ENCODE data around the gene RPL4. TPM values are rescaled to one million over a fixed set of nuclear protein-coding genes. Genes with fewer than 3 reads are reported as not detected.

Gene RPL4
- total and polyA plus RNA-seq, 10 of the 15 experiments (the other 5 are each of a cell fraction or from before 2014, with no cell fraction given): 2,004 to 8,888 (median 4,667) TPM

GRCh38 chr15:66476535-66476934, 28.1 kb downstream of the RPL4 start:
- in situ Hi-C loops (cut with MboI): no loop called here
- ChIA-PET POLR2A (no interaction called here), CTCF (interaction anchor here (0.6 to 1.2 kb wide), 3 partner anchors 15 to 843 kb away, joined by 3 to 4 read pairs (median 3); no protein-coding TSS in a partner anchor), SMC1A (ENCODE audit: uncharacterized antibody, unreplicated experiment) (interaction anchor here (1.0 kb wide), 1 partner anchor 89 kb away, joined by 3 read pairs; no protein-coding TSS in a partner anchor), RAD21 (ENCODE audit: unreplicated experiment) (no interaction called here)
- 54% methylated on average over 4 of the region's 4 CpGs for WGBS (ENCODE audit: insufficient coverage, insufficient replicate concordance, low lambda C conversion rate, missing lambda C conversion rate)
- no peak overlapping the region for H3K4me2 ChIP-seq (ENCODE audit: control insufficient read depth, insufficient read depth)
- BruUV-seq (replicated peaks): no TSS peak
- H3K27ac ChIP-seq (ENCODE audit: control insufficient read depth, insufficient read depth): no peak overlapping the region; the same call in 1 of the 2 replicates
- H4K20me1 ChIP-seq (ENCODE audit: control insufficient read depth, insufficient read depth): no peaks in the 10 kb centered on the region; the same call in 1 of the 2 replicates
- H3K36me3 ChIP-seq (ENCODE audit: control insufficient read depth in 2 of 2, insufficient read depth in 2 of 2, low read length in 1 of 2): peaks cover 5 to 6% of the 10 kb centered on the region in 2 experiments; a peak in 3 of 4 replicates
- intact Hi-C loops (cut with micrococcal nuclease; ENCODE audit: unreplicated experiment): no loop called here
- H3K9me3 ChIP-seq (replicated peaks; ENCODE audit: control insufficient read depth, insufficient read depth, low read length): no peaks in the 10 kb centered on the region
- DNase-seq (ENCODE audit: low read depth, low spot score): no peak
- ATAC-seq: no peak
- no peak overlapping the region for H2AFZ ChIP-seq (ENCODE audit: control insufficient read depth, low read depth, low read length)
- H3K4me1 ChIP-seq (ENCODE audit: control insufficient read depth, insufficient read depth, low read length): peaks cover 32% of the 10 kb centered on the region
- no peaks in the 10 kb centered on the region for H3K27me3 ChIP-seq (replicated peaks in 1 of 2; ENCODE audit: control insufficient read depth in 2 of 2, insufficient read depth in 2 of 2, low read length in 1 of 2)
- H3K4me3 ChIP-seq: no peak overlapping the region
- FAIRE-seq: no peak
- H3K9ac ChIP-seq (ENCODE audit: control insufficient read depth, insufficient read depth, low read length): no peak overlapping the region
- H3K79me2 ChIP-seq (ENCODE audit: control insufficient read depth, insufficient read depth, low read length): peaks cover 16% of the 10 kb centered on the region
- TF ChIP-seq BCL11A (IDR thresholded peaks at IDR 0.05; ENCODE audit: low read depth, low read length) (no peak), SP1 (IDR thresholded peaks at IDR 0.05; ENCODE audit: low read depth, low read length) (no peak), CREB1 (IDR thresholded peaks at IDR 0.05; ENCODE audit: low read depth) (no peak), NFYB (IDR thresholded peaks at IDR 0.05; ENCODE audit: insufficient read depth, low read depth, low read length) (no peak), PKNOX1 (IDR thresholded peaks at IDR 0.05) (no peak), MYB (IDR thresholded peaks at IDR 0.05; ENCODE audit: borderline replicate concordance, low read depth, low read length) (no peak), MXI1 (IDR thresholded peaks at IDR 0.05; ENCODE audit: low read depth, low read length) (no peak), TBL1XR1 (IDR thresholded peaks at IDR 0.05; ENCODE audit: low read depth, low read length) (no peak)

Measured in GM12878 (cell line).